Natural killer cell treated with Interleukin-12 subunit alpha and Interleukin-12 subunit beta and Interleukin-15 and Interleukin-18, amount 100 ng/mL, for 72 hours (primary cell): Measurements from ENCODE around the gene OR1L4. TPM values are rescaled to one million over a fixed set of nuclear protein-coding genes. Genes with fewer than 3 reads are reported as not detected.

Source experiments
- ATAC-seq, 2 donors: fragments of 150-1000 bp; cut with Tn5 transposase in 1 of 2; sonication (Bioruptor Pico), chemical (Tn5 transposase) in 1 of 2; 2 replicates each; pipeline ENCODE4 v1.10.0; 2021
- DNase-seq: peaks from one replicate; pipeline ENCODE4 v3.0.0; 2022; ENCODE audit warnings: low spot score
- H3K27ac Mint-ChIP-seq, 2 donors: 1 replicate in 1 of 2; 2 replicates in 1 of 2; pipeline ENCODE4 v1.8.0; 2022; ENCODE audit warnings: mixed read lengths in 2 of 2, mild to moderate bottlenecking in 1 of 2, moderate library complexity in 1 of 2
- H3K27me3 Mint-ChIP-seq, 2 donors: 1 replicate in 1 of 2; 2 replicates in 1 of 2; pipeline ENCODE4 v1.8.0; 2022; ENCODE audit warnings: mixed read lengths in 2 of 2
- H3K36me3 Mint-ChIP-seq: one replicate; pipeline ENCODE4 v1.8.0; 2022; ENCODE audit warnings: mixed read lengths
- H3K4me1 Mint-ChIP-seq, 2 donors: 1 replicate in 1 of 2; 2 replicates in 1 of 2; pipeline ENCODE4 v1.8.0; 2022; ENCODE audit warnings: low read depth in 2 of 2, mixed read lengths in 2 of 2, mild to moderate bottlenecking in 1 of 2
- H3K4me3 Mint-ChIP-seq: one replicate; pipeline ENCODE4 v1.8.0; 2022; ENCODE audit warnings: mixed read lengths
- H3K9me3 Mint-ChIP-seq: 2 replicates; pipeline ENCODE4 v1.8.0; 2022; ENCODE audit warnings: mixed read lengths
- total RNA-seq, 2 donors: library from RNA; stranded (reverse); gene quantifications; one replicate each; pipeline ENCODE4 v1.2.3, GENCODE V29; 2022

Gene OR1L4
- total RNA-seq, result not detected

- Mint-ChIP-seq H3K4me3 (no peak within 1 kb of the TSS), H3K27me3 (peaks cover 5 to 15% of the 10 kb centered on the region in 2 donors), H3K4me1 (no peaks in the 10 kb centered on the region), H3K36me3 (peaks cover 9% of the 10 kb centered on the region), H3K27ac (no peak within 1 kb of the TSS), H3K9me3 (peaks cover 25% of the 10 kb centered on the region)
- no peak for DNase-seq
- ATAC-seq, result no peak
These were observed at the start of gene OR1L4 for GRCh38 chr9:122723690-122724089. Gene OR1L4 (plus strand): TSS chr9:122723990. CDS start chr9:122723990, 0 bp downstream.

- ATAC-seq, result no peak
- H3K36me3 Mint-ChIP-seq, result peaks cover 17% of the 10 kb centered on the region
- no peak for DNase-seq
- no peak overlapping the region for H3K4me3 Mint-ChIP-seq
- H3K27me3 Mint-ChIP-seq, result peaks cover 0 to 25% of the 10 kb centered on the region in 2 donors
- H3K4me1 Mint-ChIP-seq, result no peaks in the 10 kb centered on the region
- no peak overlapping the region for H3K27ac Mint-ChIP-seq
- H3K9me3 Mint-ChIP-seq, result peaks cover 19% of the 10 kb centered on the region
These were observed 38.9 kb upstream of the OR1L4 start for GRCh38 chr9:122684851-122685250.

GRCh38 chr9:122695696-122696095, 28.1 kb upstream of the OR1L4 start:
- Mint-ChIP-seq H3K9me3 (peaks cover 16% of the 10 kb centered on the region), H3K4me3 (no peak overlapping the region), H3K36me3 (peaks cover 17% of the 10 kb centered on the region), H3K27me3 (peaks cover under 1 to 24% of the 10 kb centered on the region in 2 donors), H3K27ac (no peak overlapping the region), H3K4me1 (no peaks in the 10 kb centered on the region)
- DNase-seq (no peak), ATAC-seq (no peak)

- Mint-ChIP-seq H3K4me1 (no peaks in the 10 kb centered on the region), H3K27me3 (peaks cover 5 to 12% of the 10 kb centered on the region in 2 donors), H3K27ac (no peak overlapping the region)
These were observed 5.8 kb upstream of the OR1L4 start for GRCh38 chr9:122718038-122718437.

GRCh38 chr9:122719218-122719617, 4.6 kb upstream of the OR1L4 start:
- peaks cover 5 to 13% of the 10 kb centered on the region in 2 donors for H3K27me3 Mint-ChIP-seq
- ATAC-seq, result no peak

More at GRCh38 chr9:122718038-122718437, 5.8 kb upstream of the OR1L4 start:
- Mint-ChIP-seq H3K4me3 (no peak overlapping the region), H3K36me3 (no peaks in the 10 kb centered on the region), H3K9me3 (peaks cover 20% of the 10 kb centered on the region)
- DNase-seq (no peak), ATAC-seq (no peak)

GRCh38 chr9:122742003-122742402, 18.2 kb downstream of the OR1L4 start, which contains the start of gene OR1L6:
Gene OR1L6 (plus strand): TSS chr9:122742303. CDS start chr9:122749848, 7,545 bp downstream.
- Mint-ChIP-seq H3K4me3 (no peak within 1 kb of the TSS), H3K27me3 (peaks cover 0 to 24% of the 10 kb centered on the region in 2 donors), H3K27ac (no peak within 1 kb of the TSS), H3K4me1 (no peaks in the 10 kb centered on the region), H3K36me3 (peaks cover 5% of the 10 kb centered on the region), H3K9me3 (peaks cover 4% of the 10 kb centered on the region)
- no peak for ATAC-seq
- DNase-seq, result no peak

More at GRCh38 chr9:122719218-122719617, 4.6 kb upstream of the OR1L4 start:
- no peak for DNase-seq
- H3K4me1 Mint-ChIP-seq, result no peaks in the 10 kb centered on the region
- H3K9me3 Mint-ChIP-seq, result peaks cover 20% of the 10 kb centered on the region
- H3K27ac Mint-ChIP-seq, result no peak overlapping the region
- H3K4me3 Mint-ChIP-seq, result no peak overlapping the region
- peaks cover 3% of the 10 kb centered on the region for H3K36me3 Mint-ChIP-seq

GRCh38 chr9:122754825-122755224, 31.0 kb downstream of the OR1L4 start:
- no peak overlapping the region for H3K4me3 Mint-ChIP-seq
- no peak for ATAC-seq

GRCh38 chr9:122767817-122768216, 44.0 kb downstream of the OR1L4 start:
- no peaks in the 10 kb centered on the region for H3K4me1 Mint-ChIP-seq
- ATAC-seq (no peak), DNase-seq (no peak)
- H3K4me3 Mint-ChIP-seq, result no peak overlapping the region
- peaks cover 16 to 28% of the 10 kb centered on the region in 2 donors for H3K27me3 Mint-ChIP-seq
- no peak overlapping the region for H3K27ac Mint-ChIP-seq
- H3K9me3 Mint-ChIP-seq, result peaks cover 22% of the 10 kb centered on the region
- H3K36me3 Mint-ChIP-seq, result peaks cover 39% of the 10 kb centered on the region

More at GRCh38 chr9:122754825-122755224, 31.0 kb downstream of the OR1L4 start:
- H3K9me3 Mint-ChIP-seq, result peaks cover 5% of the 10 kb centered on the region
- no peaks in the 10 kb centered on the region for H3K4me1 Mint-ChIP-seq
- H3K27me3 Mint-ChIP-seq, result peaks cover 0 to 22% of the 10 kb centered on the region in 2 donors
- H3K27ac Mint-ChIP-seq, result no peak overlapping the region
- peaks cover 24% of the 10 kb centered on the region for H3K36me3 Mint-ChIP-seq
- DNase-seq, result no peak

Other genes with a start within 250 kb of the OR1L4 start
- gene OR1J1, start 246.1 kb upstream of the OR1L4 start, total RNA-seq, result not detected
- gene OR1J2, start 213.2 kb upstream of the OR1L4 start, total RNA-seq, result not detected
- gene OR1J4, start 204.8 kb upstream of the OR1L4 start, total RNA-seq, result not detected
- gene OR1N1, start 196.7 kb upstream of the OR1L4 start, total RNA-seq, result not detected
- not detected for gene OR1N2, start 170.9 kb upstream of the OR1L4 start, total RNA-seq
- gene OR1L8, start 140.6 kb upstream of the OR1L4 start, total RNA-seq, result under 1 TPM in 1 of 2 donors, not detected in 1; 0.45 TPM
- not detected for gene OR1Q1, start 109.3 kb upstream of the OR1L4 start, total RNA-seq
- gene OR1B1, start 66.4 kb upstream of the OR1L4 start, total RNA-seq, result not detected
- gene OR1L1, start 62.3 kb upstream of the OR1L4 start, total RNA-seq, result not detected
- not detected for gene OR1L3, start 48.9 kb upstream of the OR1L4 start, total RNA-seq
- gene OR1L6, start 18.3 kb downstream of the OR1L4 start, total RNA-seq, result not detected
- gene OR5C1, start 64.9 kb downstream of the OR1L4 start, total RNA-seq, result not detected
- gene OR1K1, start 76.1 kb downstream of the OR1L4 start, total RNA-seq, result not detected
- 10 to 100 TPM; 22.2 to 23.2 TPM for gene PDCL, start 104.6 kb downstream of the OR1L4 start, total RNA-seq
- gene RC3H2, start 181.4 kb downstream of the OR1L4 start, total RNA-seq, result 10 to 100 TPM; 45.0 to 57.3 TPM
- 10 to 100 TPM in 1 of 2 donors, 1 to 10 TPM in 1; 7.0 to 13.3 TPM for gene ZBTB6, start 189.3 kb downstream of the OR1L4 start, total RNA-seq
- gene ZBTB26, start 207.5 kb downstream of the OR1L4 start, total RNA-seq, result 1 to 10 TPM; 5.1 to 7.5 TPM
- 10 to 100 TPM; 27.6 to 31.2 TPM for gene RABGAP1, start 217.0 kb downstream of the OR1L4 start, total RNA-seq